Posterior vena cava (tissue), 2 donors: ENCODE results near the gene AHNAK2. TPM values are rescaled to one million over a fixed set of nuclear protein-coding genes. Genes with fewer than 3 reads are reported as not detected.

Source experiments
- DNase-seq: peaks from one replicate; pipeline ENCODE4 v3.0.0-alpha.2; 2020; ENCODE audit warnings: low spot score
- intact Hi-C, 2 donors: fragments of 100-400 bp; cut with DNase I; formaldehyde crosslinking; loops; one replicate each; pipeline versions ENCODE4 v1.14.1 to v1.14.2; 2022 to 2023
- total RNA-seq, 2 donors: library from RNA; stranded (reverse); fragmentation: NEBNext Ultra II Directional; extraction: Animal tissue kit (Norgen Biotek cat#: 25700); gene quantifications; one replicate each; pipeline ENCODE4 v1.2.1, GENCODE V29; 2021
- donor health status: DM: yes; HTN: yes; CAD: no.
- donor health status: DM: yes; HTN: yes; CAD: no.

The AHNAK2 gene
- total RNA-seq, 2 donors from 2014 or later: 242 to 274 TPM

DNA sequence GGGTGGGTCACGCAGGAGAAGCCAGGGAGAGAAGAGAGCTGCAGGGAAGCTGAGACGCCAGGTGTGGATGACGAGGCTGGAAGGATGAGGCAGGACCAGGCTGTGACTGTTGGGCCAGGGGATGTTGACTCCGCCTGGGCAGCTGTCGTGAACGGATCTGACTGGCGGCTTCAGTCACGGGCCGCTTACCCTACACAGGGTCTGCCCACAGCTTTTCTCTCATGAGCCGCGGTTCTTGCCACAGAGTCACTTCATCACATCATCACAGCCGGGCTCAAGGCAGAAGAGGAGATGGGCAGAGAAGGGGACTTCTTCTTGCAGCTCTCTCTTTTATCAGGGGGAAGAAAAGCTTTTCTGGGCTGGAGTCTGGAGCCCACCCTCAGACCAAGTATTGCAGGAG is 15.1 kb upstream of the AHNAK2 start:
- intact Hi-C loops: loop anchor here in 1 of 2 donors (2.0 kb wide), 1 partner anchor 13 kb away; no protein-coding TSS in a partner anchor
- no peak for DNase-seq

DNA sequence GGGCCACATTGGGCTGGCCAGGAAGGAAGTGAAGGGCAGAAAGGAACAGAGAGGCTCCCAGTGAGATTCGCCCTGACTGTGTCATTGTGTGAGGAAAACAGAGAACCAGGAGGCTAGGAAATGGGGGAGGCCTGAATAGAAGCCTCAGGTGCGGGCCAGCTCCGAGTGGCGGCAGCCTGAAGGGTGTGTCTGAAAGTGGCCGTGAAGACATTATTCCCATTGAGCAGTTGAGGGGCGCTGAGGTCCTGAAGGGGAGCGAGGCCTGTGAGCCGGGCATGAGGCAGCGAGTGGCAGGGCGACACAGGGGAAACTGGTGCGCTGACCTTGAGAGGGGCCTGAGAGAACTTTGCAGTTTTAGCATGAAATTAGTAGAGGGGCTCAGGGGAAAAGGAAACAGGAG is 14.3 kb upstream of the AHNAK2 start:
- no peak for DNase-seq
- intact Hi-C loops: loop anchor here in 1 of 2 donors (2.0 kb wide), 1 partner anchor 14 kb away; no protein-coding TSS in a partner anchor

DNA sequence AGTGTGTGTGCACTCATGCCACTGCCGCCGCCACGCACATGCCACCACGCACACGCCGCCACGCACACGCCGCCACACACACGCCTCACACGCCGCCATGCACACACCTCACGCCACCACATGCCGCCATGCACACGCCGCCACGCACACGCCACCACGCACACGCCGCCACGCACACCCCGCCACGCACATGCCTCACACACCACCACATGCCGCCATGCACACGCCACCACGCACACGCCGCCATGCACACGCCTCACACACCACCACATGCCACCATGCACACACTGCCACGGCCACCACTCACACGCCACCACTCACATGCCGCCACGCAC is 13.7 kb upstream of the AHNAK2 start:
- intact Hi-C loops: loop anchor here in 1 of 2 donors (2.0 kb wide), 1 partner anchor 15 kb away; no protein-coding TSS in a partner anchor
- DNase-seq: no peak

DNA sequence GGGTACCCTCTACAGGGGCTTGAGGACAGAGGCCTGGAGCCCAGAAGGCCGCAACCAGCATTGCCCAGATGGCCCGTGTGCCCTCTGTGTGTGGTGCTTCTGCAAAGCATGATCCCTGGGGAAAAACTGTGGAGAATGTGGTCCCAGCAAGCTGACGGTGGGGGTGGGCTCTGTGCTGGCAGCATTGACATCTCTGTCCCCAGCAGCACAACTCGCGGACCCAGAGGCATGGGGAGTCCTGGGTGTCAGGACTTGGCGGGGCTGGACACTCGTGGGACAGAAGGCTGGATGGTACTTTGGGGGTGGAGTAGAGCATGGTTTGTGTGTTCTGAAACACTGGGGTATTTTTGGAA is 11.8 kb upstream of the AHNAK2 start:
- no peak for DNase-seq
- intact Hi-C loops: no loop called here

DNA sequence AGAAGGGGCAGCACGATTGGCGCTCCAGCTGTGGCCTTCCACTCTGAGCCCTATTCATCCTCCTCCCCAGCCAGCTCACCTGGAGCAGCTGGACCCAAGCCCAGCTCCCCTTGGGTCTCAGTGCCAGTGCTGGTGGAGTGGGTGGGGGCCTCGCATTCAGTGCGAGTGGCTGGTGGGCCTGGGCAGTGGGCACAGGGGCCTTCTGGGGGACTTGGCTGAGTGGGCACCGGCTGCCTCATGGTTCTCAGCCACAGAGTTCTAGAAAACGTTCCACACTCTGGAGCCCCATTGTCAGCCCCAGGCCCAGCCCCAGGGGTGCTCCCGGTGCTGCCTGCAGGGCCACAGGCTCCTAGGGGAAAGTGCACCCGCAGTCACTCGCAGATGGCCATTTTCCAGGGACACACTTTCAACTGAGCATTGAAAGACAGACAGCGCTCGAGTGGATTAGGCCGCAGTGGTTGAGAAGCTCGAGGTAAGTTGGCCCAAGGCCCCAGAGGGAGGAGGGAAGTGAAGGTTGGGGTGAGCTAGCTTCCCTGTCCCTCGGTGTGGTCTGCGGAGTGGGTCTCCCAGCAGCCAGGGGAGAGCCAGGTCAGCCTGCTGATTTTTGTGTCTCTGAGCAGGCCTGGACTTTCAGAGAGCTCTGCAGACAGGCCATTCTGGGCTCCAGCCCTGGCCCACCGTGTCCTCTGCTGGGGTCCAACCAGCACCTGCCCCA is 11.2 kb upstream of the AHNAK2 start:
- intact Hi-C loops: no loop called here

DNA sequence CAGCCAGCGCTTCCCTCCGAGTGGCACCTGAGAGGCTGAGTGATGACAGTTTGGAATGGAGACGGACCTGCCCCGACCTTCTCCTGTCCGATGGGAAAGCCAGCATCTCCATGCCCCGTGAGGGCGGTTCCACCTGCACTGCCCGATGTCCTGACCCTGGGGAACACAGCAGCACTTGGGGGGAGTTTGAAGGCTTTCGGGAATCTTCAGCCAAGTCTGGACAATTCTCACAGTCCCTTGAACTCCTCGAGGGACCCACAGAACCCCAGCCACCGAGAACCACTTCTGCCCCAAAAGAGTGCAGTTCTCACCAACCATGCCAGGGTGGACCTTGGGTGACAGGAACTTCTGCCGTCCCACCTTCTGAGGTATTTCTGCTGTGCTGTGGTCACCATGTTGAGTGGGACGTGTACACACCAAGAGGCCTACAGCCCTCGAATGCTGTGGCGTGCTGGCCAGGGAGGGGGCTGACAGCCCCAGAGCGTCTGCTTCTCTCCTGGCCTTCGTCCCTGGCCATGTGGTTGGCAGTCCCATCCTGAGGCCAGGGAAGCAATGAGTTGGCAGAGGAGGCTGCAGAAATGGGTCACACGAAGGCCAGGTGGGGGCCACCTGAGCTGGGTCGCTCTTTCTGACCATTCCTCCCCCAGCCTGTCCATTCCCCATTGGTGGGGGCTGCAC is 8.5 kb upstream of the AHNAK2 start:
- DNase-seq: no peak
- intact Hi-C loops: no loop called here

More for the DNA sequence above, 11.2 kb upstream of the AHNAK2 start:
- no peak for DNase-seq

DNA sequence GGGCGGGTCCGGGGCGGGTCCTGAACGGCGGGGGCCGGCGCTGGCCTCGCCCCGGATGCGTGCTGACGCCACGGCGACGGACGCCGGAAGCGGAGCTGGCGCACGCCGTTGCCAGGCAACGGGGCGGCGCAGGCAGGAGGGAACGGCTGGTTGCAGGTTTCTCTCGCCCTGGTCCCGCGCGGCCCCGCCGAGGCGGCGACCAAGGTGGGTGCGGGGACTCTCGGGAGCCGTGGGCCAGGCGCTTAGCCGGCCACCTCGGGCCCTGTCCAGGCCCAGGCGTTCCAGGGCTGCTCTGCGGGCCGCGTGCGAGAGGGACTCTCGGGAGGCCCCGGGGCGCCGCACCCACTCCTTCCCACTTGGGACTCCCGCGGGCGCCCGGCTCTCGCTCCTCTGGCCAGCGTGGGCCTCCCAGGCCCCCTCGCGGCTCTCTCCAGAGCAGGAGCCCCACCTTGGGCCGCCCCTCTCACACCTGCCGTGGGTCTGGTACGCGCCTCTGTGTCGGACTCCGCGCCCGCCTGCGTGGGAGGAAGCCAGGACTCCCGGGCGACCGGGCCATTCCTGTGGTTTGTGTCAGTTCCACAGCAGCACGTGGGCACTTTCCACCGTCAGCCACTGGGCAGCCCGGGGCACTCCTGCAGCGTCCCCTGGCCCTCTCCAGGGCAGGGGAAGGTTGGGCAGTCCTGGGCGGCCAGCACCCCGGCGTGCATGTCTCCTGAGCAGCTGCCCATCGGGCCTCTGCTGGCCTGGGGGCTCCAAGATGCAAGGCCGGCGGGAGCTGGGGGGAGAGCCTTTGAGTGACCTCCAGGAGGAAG is 7.7 kb upstream of the AHNAK2 start, which contains the start of gene CLBA1:
TSS of gene CLBA1 (plus strand) at position 114 of the 812 bp plus-strand sequence. CDS start at position 758, 644 bp downstream.
- intact Hi-C loops: no loop called here
- DNase-seq: peak; percentile 97

DNA sequence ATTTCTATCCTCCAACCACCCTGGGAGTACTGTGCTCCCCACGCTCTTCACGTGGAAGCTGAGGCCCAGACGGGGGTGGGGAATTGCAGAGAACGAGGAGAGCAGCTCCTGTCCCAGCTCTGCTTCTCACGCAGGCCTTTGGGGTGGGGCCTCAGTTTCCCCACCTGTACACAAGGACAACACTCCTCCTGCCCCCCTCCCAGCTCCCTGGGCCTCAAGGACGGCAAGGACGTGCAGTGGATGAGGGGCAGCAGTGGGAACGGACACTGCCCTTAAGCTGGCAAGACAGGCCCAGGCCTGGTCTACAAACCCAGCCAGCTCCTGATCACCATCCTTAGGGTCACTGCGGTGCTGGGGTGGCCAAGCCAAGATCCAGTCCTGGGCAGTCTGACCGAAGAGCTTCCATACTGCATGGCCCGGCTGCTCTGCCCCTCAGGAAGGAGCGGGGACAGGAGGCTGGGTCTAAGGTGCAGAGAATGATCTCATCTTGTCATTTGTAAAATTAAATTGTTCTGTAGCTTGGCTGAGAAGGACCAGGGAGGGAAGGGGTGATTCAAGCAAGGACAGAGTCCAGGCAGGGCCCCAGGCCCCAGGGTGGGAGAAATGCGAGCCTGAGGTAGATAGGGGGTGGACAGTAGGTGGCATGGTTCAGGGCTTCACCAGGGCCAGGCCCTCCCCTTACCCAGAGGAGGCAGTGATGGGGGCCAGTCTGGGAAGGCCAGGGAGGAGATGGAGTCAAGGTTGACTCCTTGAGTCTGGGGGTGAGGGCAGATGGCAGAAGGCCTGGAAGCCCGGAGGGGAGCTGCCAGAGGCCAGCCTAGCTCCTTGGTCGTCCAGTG is 6.1 kb upstream of the AHNAK2 start:
- intact Hi-C loops: no loop called here
- peak; percentile 72 for DNase-seq

DNA sequence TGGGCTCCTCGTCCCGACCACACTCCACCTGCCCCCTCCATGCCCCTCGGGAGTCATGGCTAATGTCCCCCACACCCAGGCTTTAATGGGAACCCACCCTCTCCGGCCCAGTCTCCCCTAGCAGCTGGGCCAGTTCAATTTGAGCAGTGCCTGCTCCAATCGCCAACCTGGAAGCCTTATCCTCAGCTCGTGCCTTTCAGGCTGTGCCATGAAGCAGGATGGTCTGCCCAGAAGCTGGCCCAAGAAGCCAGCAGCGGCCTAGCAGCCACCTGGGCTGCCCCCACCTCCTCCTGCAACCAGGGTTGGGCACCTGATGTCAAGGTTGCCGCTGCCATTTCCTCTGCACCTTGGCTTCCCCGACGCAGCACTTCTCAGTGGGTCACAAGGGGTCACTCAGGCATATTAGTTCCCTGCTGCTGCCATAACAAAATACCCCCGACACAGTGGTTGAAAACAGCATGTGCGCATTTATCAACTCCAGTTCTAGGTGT is 5.1 kb upstream of the AHNAK2 start:
- intact Hi-C loops: no loop called here

DNA sequence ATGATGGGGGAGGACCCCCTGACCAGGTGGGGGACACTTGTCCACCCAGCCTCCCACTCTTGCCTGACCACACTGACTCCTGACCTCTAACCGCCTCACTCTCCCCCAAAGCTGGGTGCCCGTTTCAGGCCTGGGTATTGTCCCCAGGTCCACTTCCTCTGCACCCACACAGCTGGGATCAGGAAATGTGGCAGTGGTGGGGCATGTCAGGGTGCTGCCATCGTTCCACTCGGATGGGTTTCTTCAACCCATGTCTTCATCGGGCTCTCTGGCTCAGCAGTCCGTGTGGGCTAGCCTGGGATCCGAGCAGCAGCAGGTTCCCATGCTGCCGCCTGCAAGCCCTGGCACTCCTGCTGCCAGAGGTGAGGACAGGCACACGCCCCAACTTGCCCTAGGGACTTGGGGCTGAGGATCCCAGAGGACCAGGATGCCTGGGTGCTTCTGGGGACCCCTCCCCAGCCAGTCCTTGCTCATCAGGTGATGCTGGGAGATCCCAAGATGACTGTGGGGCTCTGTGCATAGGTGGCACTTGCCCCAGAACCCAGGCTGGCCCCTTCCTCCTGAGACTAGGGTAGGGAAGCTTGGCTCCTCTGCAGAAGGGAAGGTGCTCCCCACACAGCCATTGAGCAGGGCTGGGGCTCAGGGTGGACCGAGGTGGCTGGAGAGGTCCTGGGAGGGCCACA is 4.5 kb upstream of the AHNAK2 start:
- peak; percentile 69 for DNase-seq
- intact Hi-C loops: no loop called here

More for the DNA sequence above, 5.1 kb upstream of the AHNAK2 start:
- DNase-seq: peak; percentile 72

DNA sequence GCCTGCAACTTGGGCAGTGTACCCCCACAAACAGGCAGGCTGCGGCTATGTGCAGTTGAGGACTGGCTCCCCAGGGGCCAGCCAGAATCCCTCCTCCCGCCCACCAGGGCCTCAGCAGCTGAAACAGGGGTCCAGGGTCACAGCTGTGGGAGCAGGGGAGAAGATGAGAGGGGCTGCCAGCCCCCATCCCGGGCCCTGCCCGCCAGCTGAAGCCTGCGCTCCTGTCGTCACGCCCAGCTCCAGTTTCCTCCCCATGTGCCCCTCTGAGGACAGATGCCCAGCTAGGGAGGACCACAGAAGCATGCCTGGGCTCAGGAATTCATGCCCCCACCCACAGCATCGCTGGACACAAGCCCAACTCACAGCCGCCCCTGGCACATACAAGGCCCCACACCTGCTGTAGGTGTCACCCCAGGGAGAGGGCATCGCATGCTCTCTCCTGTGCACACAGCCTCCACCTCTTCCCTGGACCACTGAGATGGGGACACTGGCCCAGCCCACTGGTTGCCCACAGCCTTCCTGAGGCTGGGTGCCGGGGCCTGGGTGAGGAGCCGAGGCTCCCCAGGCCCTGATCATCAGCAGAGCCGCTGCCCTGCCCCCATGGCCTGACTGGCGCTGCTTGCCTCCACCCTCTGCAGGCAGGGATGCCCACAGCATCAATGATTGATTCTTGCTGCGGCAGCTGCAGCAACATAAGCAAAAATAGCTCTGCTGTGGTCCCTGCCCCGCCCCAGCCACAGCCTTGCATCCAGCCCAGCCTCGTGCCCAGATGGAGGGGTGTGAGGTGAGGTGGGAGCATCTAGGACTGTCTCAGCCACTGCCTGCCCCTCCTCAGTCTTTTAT is 3.7 kb upstream of the AHNAK2 start:
- intact Hi-C loops: no loop called here
- peak; percentile 66 for DNase-seq

DNA sequence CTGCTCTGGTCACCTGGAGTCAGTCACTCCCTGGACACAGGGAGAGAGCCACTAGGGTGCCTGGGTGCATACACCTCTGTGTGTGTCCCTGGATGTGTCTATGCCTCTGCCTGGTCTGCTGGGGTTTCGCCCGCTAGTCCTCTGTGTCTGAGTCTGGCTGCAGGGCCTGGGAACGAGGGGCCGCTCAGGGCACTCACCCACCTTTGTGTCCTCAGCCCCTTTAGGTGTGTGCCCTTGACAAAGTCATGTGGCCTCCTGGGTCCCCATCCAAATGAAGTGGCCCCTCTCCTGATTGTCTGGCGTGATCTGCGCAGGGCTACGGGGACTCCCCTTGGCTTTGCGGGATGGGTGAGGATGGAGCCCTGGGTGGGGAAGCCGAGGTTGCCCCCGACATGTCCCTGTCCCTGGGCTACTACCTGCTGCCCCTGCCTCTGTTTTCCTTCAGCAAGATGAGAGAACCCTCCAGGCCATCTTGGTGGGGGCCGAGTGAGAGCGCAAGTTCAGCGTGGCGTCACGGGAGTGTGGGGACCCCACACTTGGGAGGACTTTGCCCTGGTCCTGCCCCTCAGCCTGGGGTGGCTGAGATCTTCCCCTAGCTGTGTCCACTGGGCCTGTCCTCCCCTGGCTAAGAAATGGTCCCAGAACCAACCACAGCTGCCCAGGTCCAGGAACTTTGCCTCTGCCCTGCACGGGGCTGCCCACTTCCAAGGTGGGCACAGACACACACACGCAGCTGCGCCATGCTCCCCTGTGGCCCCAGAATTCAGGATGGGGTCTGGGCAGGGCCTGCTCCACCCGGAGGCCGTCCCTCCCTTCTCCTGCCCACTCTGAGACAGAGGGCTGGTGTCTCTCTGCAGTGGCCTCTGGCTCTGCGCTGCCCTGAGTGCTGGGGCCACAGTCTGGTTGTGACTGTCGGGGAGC is 2.7 kb upstream of the AHNAK2 start:
- intact Hi-C loops: no loop called here

DNA sequence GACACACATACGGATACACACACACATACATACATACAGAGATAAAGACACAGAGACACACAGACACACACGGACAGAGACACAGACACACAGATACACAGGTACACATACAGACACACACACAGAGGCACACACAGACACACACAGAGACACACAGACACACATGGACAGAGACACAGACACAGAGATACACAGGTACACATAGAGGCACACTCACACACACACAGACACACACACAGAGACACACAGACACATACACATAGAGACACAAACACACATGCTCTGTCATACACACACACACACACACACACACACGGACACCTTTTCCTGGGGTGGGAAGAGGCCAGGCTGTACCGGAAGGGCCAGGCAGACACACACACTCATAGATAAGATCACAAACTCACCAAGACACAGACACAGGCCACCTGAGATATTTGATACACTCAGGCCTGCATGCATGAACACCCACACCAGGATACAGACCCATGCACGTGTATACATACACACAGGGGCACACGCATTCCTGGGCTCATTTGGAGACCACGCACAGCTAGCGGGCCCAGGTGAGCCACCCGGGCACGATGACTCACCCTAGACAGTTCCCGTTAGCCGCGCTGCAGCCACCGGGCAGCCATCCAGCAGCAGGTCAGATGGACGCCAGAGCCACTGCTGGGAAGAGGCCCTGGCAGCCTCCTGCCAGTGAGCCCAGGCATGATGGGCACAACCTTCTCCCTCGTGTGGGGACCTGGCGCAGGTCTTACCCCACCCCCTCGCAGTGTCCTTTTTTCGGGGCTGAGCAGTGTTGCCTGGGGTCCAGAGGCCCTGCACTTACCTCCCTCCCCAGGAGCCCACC is 1.8 kb upstream of the AHNAK2 start:
- intact Hi-C loops: loop anchor here in 1 of 2 donors (5.0 kb wide), 1 partner anchor 42 kb away; the partner anchor contains the start of gene CDCA4
- DNase-seq: peak; percentile 79

More for the DNA sequence above, 2.7 kb upstream of the AHNAK2 start:
- peak; percentile 75 for DNase-seq

DNA sequence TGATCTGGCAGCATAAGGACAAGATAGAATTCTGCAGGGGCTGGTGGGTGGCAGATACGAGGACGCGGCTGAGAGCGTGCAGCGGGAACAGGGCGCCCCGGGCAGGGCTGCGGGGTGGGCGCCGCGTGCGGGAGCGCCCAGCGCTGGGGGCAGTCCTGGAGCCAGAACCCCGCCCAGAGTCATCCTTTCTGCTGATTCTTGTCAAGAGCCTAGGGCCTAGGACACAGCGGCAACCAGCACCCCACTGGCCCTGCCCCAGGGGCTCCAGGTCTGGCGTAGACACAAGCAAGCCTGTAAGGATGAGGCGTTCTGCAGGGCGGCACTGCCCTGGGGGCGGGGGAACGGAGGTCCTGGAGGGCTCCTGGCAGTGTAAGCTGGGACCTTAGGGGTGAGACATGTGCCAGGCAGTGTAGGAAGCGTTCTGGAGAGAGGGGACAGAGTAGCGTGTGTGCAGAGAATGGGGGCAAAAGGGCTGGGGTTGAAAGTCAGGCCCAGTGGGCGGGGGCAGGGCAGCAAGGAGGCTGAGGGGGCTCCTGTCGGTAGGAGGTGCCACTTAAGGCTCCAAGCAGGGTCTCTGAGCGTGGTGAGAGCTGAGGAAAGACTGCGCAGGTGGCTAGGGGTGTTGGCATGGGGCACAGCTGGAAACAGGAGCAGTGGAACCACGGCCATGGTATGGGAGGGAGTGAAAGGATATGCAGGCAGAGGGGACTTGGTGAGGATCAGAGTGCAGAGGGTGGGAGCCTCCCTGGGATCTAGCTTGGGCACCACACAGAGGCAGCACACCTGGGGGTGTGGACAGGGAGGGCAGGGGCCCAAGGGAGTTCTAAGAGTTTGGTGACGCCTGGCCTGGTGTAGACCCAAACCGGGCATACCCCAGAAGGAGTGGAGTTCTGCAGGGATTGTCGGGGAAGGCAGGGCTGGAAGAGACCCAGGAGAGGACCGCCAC is 845 bp upstream of the AHNAK2 start:
- intact Hi-C loops: loop anchor here in 1 of 2 donors (5.0 kb wide), 1 partner anchor 43 kb away; the partner anchor contains the start of gene CDCA4
- DNase-seq: peak; percentile 78
